ENCODE results near the gene MEGF11. TPM values are rescaled to one million over a fixed set of nuclear protein-coding genes. Genes with fewer than 3 reads are reported as not detected.

The MEGF11 gene
- total and polyA plus RNA-seq, 7 donors = 0.04 to 0.05 TPM; not detected in 5

GRCh38 chr15:66108483-66109265 lies 144.9 kb downstream of the MEGF11 start:
- DNase-seq = no peak
- H3K27me3 ChIP-seq (ENCODE audit: insufficient read depth in 3 of 3, low read length in 2 of 3) = peaks cover 0 to 11% (median 2%) of the 10 kb centered on the region in 3 donors

GRCh38 chr15:66107070-66107469 lies 146.5 kb downstream of the MEGF11 start:
- no peak overlapping the region for H3K27ac ChIP-seq
- TF ChIP-seq, protein P1, sequence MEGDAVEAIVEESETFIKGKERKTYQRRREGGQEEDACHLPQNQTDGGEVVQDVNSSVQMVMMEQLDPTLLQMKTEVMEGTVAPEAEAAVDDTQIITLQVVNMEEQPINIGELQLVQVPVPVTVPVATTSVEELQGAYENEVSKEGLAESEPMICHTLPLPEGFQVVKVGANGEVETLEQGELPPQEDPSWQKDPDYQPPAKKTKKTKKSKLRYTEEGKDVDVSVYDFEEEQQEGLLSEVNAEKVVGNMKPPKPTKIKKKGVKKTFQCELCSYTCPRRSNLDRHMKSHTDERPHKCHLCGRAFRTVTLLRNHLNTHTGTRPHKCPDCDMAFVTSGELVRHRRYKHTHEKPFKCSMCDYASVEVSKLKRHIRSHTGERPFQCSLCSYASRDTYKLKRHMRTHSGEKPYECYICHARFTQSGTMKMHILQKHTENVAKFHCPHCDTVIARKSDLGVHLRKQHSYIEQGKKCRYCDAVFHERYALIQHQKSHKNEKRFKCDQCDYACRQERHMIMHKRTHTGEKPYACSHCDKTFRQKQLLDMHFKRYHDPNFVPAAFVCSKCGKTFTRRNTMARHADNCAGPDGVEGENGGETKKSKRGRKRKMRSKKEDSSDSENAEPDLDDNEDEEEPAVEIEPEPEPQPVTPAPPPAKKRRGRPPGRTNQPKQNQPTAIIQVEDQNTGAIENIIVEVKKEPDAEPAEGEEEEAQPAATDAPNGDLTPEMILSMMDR (IDR thresholded peaks at IDR 0.05) = no peak
- no peak overlapping the region for H3K4me3 ChIP-seq
- no peak for DNase-seq
- H3K9me3 ChIP-seq = no peaks in the 10 kb centered on the region
- H3K36me3 ChIP-seq (ENCODE audit: insufficient read depth in 1 of 2, low read depth in 1 of 2) = no peaks in the 10 kb centered on the region
- WGBS, 3 donors = 71 to 81% (median 79%) methylated on average over 7 of the region's 7 CpGs
- H3K27me3 ChIP-seq (ENCODE audit: insufficient read depth in 3 of 3, low read length in 2 of 3) = peaks cover 0 to 11% (median 2%) of the 10 kb centered on the region in 3 donors
- ATAC-seq = no peak
- intact Hi-C loops (cut with DNase I) = no loop called here
- H3K4me1 ChIP-seq = no peaks in the 10 kb centered on the region

More at GRCh38 chr15:66108483-66109265, 144.9 kb downstream of the MEGF11 start:
- Histone ChIP-seq H3K4me3 (no peak overlapping the region), H3K9me3 (no peaks in the 10 kb centered on the region), H3K36me3 (ENCODE audit: insufficient read depth in 1 of 2, low read depth in 1 of 2) (no peaks in the 10 kb centered on the region), H3K27ac (no peak overlapping the region), H3K4me1 (no peaks in the 10 kb centered on the region)
- TF ChIP-seq, protein P1 (IDR thresholded peaks at IDR 0.05) = no peak
- intact Hi-C loops (cut with DNase I) = no loop called here
- no peak for ATAC-seq
- WGBS, 3 donors = 63 to 65% (median 64%) methylated on average over 16 of the region's 16 CpGs

DNA sequence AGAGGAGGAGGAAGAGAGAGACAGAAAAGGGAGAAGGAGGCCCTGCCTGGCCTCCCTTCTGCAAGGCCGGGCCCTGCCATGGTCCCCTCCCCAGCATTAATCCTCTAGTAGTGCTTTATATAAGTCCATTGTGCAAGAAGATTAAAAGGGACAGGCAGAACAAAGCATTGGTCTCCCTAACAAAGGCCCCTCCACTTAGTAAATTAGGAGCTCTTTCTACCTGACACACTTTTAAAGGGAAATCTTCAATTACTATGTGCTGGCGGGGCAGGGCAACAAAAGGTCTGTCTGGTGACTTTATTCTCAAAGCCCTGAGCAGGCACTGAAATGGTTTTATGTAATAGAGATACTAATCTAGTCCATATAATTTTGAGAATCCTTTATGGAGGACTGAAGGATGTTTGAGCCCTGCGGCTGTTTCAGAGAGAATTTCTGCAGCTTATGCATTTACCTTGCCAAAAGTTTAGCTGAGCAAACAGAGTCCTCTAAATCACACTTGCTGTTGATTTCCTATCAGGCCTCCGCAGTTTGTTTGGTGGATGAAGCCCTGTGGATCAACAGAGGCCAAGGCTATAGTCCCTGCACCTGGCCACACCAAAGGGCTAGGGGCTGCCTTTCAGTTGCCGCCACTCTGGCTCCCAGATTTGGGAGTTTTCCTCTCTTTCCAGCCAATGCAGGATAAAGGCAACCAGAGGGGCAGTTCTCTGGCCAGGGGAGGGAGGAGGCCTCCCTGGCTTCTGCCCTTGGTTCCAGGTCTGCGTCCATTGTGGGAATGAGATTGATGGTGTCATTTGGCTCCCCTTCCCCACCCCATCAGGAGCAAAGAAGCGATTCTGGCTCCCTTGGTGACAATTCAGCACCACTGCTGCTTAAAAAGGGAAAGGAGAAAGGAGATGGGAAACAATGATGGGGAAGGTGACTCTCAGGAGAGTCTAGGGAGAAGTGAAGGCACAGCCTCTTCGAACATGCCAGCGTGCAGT lies 148.0 kb downstream of the MEGF11 start:
- H3K4me1 ChIP-seq = no peaks in the 10 kb centered on the region
- no peak overlapping the region for H3K4me3 ChIP-seq
- 87 to 91% (median 89%) methylated on average over 9 of the region's 9 CpGs for WGBS, 3 donors
- peaks cover 0 to 11% (median 2%) of the 10 kb centered on the region in 3 donors for H3K27me3 ChIP-seq (ENCODE audit: insufficient read depth in 3 of 3, low read length in 2 of 3)
- DNase-seq (no peak), ATAC-seq (no peak)
- H3K9me3 ChIP-seq = no peaks in the 10 kb centered on the region
- intact Hi-C loops (cut with DNase I) = no loop called here
- no peak overlapping the region for H3K27ac ChIP-seq
- no peaks in the 10 kb centered on the region for H3K36me3 ChIP-seq (ENCODE audit: insufficient read depth in 1 of 2, low read depth in 1 of 2)
- TF ChIP-seq, protein P1 (IDR thresholded peaks at IDR 0.05) = no peak

DNA sequence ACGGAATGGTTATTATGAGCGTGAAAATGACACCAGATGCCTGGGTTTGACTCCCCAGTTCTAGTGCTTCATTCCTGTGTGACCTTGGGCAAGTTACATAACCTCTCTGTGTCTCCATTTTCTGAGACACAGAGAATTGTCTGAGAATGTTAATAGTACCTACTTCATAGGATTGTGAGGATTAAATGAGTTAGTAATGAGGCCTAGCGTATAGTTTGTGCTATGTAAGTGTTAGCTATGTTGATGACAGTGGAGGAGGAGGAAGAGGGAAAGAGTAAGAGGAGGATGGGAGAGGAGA lies 150.3 kb downstream of the MEGF11 start:
- TF ChIP-seq, protein P1 (IDR thresholded peaks at IDR 0.05) = no peak
- WGBS, 3 donors = 73 to 84% (median 75%) methylated on average over 3 of the region's 3 CpGs
- H3K4me3 ChIP-seq = no peak overlapping the region
- no peaks in the 10 kb centered on the region for H3K4me1 ChIP-seq
- H3K27ac ChIP-seq = no peak overlapping the region
- H3K9me3 ChIP-seq = no peaks in the 10 kb centered on the region
- intact Hi-C loops (cut with DNase I) = no loop called here
- peaks cover 0 to 6% (median 0%) of the 10 kb centered on the region in 3 donors for H3K27me3 ChIP-seq (ENCODE audit: insufficient read depth in 3 of 3, low read length in 2 of 3)
- DNase-seq (no peak), ATAC-seq (no peak)
- H3K36me3 ChIP-seq (ENCODE audit: insufficient read depth in 1 of 2, low read depth in 1 of 2) = no peaks in the 10 kb centered on the region
